Upper lobe of right lung (tissue), 1 donor: ENCODE measurements around the gene GPR39. TPM values are rescaled to one million over a fixed set of nuclear protein-coding genes. Genes with fewer than 3 reads are reported as not detected.

Source experiments
- ATAC-seq: fragments of 200-7000 bp; cut with Tn5 transposase; one replicate; pipeline ENCODE4 v1.9.1; 2020; ENCODE audit warnings: mild to moderate bottlenecking, moderate library complexity
- DNase-seq: peaks from one replicate; pipeline ENCODE4 v3.0.0-alpha.2; 2020
- H3K27ac ChIP-seq: fragments of 200-600 bp; one replicate; pipeline ENCODE4 v1.8.0; 2022
- H3K27me3 ChIP-seq: fragments of 200-600 bp; one replicate; pipeline ENCODE4 v1.8.0; 2022; ENCODE audit warnings: mild to moderate bottlenecking
- H3K36me3 ChIP-seq: fragments of 200-600 bp; one replicate; pipeline ENCODE4 v1.8.0; 2022
- H3K4me1 ChIP-seq: fragments of 200-600 bp; one replicate; pipeline ENCODE4 v1.8.0; 2022
- H3K4me3 ChIP-seq: fragments of 200-600 bp; one replicate; pipeline ENCODE4 v1.8.0; 2022; ENCODE audit warnings: mild to moderate bottlenecking
- H3K9me3 ChIP-seq: fragments of 200-600 bp; one replicate; pipeline ENCODE4 v1.8.0; 2022
- CTCF ChIP-seq: fragments of 200-600 bp; IDR thresholded peaks from one replicate; pipeline ENCODE4 v1.8.0; 2022; ENCODE audit warnings: antibody characterized with exemption
- intact Hi-C: fragments of 100-400 bp; cut with DNase I; formaldehyde crosslinking; loops from one replicate; pipeline ENCODE4 v1.11.0; 2022
- total RNA-seq: library from RNA; stranded (reverse); fragmentation: NEBNext Ultra II Directional; extraction: Animal tissue kit (Norgen Biotek cat#: 25700); gene quantifications from one replicate; pipeline ENCODE4 v1.2.1, GENCODE V29; 2021
- donor health status: DM: no; HTN: yes; CAD: no; lungs with severe emphysema.

The GPR39 gene
- total RNA-seq, 1 donor from 2014 or later = 13.4 TPM

GRCh38 chr2:132419941-132420340 is 3.3 kb downstream of the GPR39 start:
- H3K4me3 ChIP-seq = peak overlapping the region; percentile 57
- no peak for TF ChIP-seq CTCF
- no peak for DNase-seq
- intact Hi-C loops = no loop called here
- no peaks in the 10 kb centered on the region for H3K36me3 ChIP-seq
- no peak overlapping the region for H3K27ac ChIP-seq
- H3K4me1 ChIP-seq = peaks cover 8% of the 10 kb centered on the region
- no peaks in the 10 kb centered on the region for H3K27me3 ChIP-seq
- ATAC-seq = no peak
- no peaks in the 10 kb centered on the region for H3K9me3 ChIP-seq

GRCh38 chr2:132420816-132421805 is 4.5 kb downstream of the GPR39 start:
- H3K27ac ChIP-seq = no peak overlapping the region
- H3K4me1 ChIP-seq = no peaks in the 10 kb centered on the region
- no peak for TF ChIP-seq CTCF
- H3K36me3 ChIP-seq = no peaks in the 10 kb centered on the region
- H3K4me3 ChIP-seq = no peak overlapping the region
- intact Hi-C loops = no loop called here
- ATAC-seq = no peak
- H3K27me3 ChIP-seq = no peaks in the 10 kb centered on the region
- no peak for DNase-seq
- H3K9me3 ChIP-seq = no peaks in the 10 kb centered on the region

- H3K36me3 ChIP-seq = no peaks in the 10 kb centered on the region
- H3K27ac ChIP-seq = no peak overlapping the region
- DNase-seq (no peak), ATAC-seq (no peak)
- H3K27me3 ChIP-seq = no peaks in the 10 kb centered on the region
- intact Hi-C loops = no loop called here
- H3K4me1 ChIP-seq = no peaks in the 10 kb centered on the region
- H3K9me3 ChIP-seq = no peaks in the 10 kb centered on the region
- H3K4me3 ChIP-seq = no peak overlapping the region
- no peak for TF ChIP-seq CTCF
Measured at GRCh38 chr2:132422736-132423135, 6.1 kb downstream of the GPR39 start.

- intact Hi-C loops = no loop called here
- Histone ChIP-seq H3K27ac (no peak overlapping the region), H3K4me1 (no peaks in the 10 kb centered on the region), H3K36me3 (no peaks in the 10 kb centered on the region), H3K9me3 (no peaks in the 10 kb centered on the region), H3K4me3 (no peak overlapping the region), H3K27me3 (no peaks in the 10 kb centered on the region)
- peak; percentile 72 for ATAC-seq
- no peak for TF ChIP-seq CTCF
- no peak for DNase-seq
Measured at GRCh38 chr2:132424526-132425121, 8.0 kb downstream of the GPR39 start.

- Histone ChIP-seq H3K36me3 (no peaks in the 10 kb centered on the region), H3K4me1 (no peaks in the 10 kb centered on the region), H3K27me3 (no peaks in the 10 kb centered on the region), H3K27ac (no peak overlapping the region), H3K4me3 (no peak overlapping the region), H3K9me3 (no peaks in the 10 kb centered on the region)
- intact Hi-C loops = no loop called here
- ATAC-seq = no peak
- no peak for TF ChIP-seq CTCF
- no peak for DNase-seq
Measured at GRCh38 chr2:132426033-132426432, 9.4 kb downstream of the GPR39 start.
